ENCODE results near the gene PIN1. TPM values are rescaled to one million over a fixed set of nuclear protein-coding genes. Genes with fewer than 3 reads are reported as not detected.

PIN1 gene
- total RNA-seq, 1 experiment from 2014 or later: 107 TPM

DNA sequence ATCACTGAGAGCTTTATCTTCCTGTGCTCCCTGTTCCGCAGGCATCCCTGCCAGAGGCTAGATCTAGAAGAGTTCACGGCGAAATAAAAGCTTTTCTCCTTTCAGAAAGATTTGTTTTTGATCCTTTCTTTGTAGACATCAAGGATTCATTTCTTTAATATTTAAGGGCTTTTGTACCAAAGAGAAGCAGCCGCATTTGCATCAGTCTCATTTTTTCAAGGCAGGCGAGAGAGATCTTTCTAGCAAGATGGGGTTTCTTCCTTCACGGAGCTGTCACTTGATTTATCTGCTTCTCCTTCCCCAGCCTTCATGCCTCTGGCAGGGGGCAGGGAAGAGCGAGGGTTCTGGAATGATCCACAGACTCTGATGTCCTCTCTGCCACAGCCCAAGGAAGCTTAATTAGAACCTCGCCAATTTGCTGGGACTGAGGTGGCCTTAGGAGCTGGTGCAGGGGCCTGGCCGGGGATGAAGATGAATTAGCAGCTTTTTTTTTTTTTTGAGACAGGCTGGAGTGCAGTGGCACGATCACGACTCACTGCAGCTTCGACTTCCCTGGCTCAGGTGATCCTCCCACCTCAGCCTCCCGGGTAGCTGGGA is 40.0 kb downstream of the PIN1 start:
- Mint-ChIP-seq H3K27ac (peak overlapping the region; percentile 68; the same call in 1 of the 2 replicates), H3K4me3 (no peak overlapping the region), H3K4me1 (0 out of 2 replicates have a peak, but pooled peaks cover 2% of the 10 kb centered on the region), H3K9me3 (no peaks in the 10 kb centered on the region), H3K36me3 (peaks cover 2% of the 10 kb centered on the region; the same call in 1 of the 2 replicates), H3K27me3 (ENCODE audit: low read depth) (no peaks in the 10 kb centered on the region)
- DNase-seq (ENCODE audit: low spot score): no peak
- ChIA-PET POLR2A (interaction anchor here (0.6 kb wide), 1 partner anchor 11 kb away, joined by 4 read pairs; no protein-coding TSS in a partner anchor), CTCF (interaction anchor here (0.9 to 3.3 kb wide), 4 partner anchors 10 to 198 kb away, joined by 3 to 19 read pairs (median 5); no protein-coding TSS in a partner anchor)
- TF ChIP-seq KAT7 (CRISPR knock-in tag; IDR thresholded peaks at IDR 0.05; ENCODE audit: borderline replicate concordance) (no peak), MLX (CRISPR knock-in tag; IDR thresholded peaks at IDR 0.05) (no peak), ZNF232 (CRISPR knock-in tag; IDR thresholded peaks at IDR 0.05) (no peak), FOXP1 (CRISPR knock-in tag; IDR thresholded peaks at IDR 0.05; ENCODE audit: borderline replicate concordance) (no peak), USF1 (CRISPR knock-in tag; IDR thresholded peaks at IDR 0.05) (no peak), RORB (CRISPR knock-in tag; IDR thresholded peaks at IDR 0.05) (no peak), AFF4 (CRISPR knock-in tag; IDR thresholded peaks at IDR 0.05; ENCODE audit: borderline replicate concordance) (no peak), CBFB (CRISPR knock-in tag; IDR thresholded peaks at IDR 0.05; ENCODE audit: low read depth) (no peak), MXD4 (CRISPR knock-in tag; IDR thresholded peaks at IDR 0.05; ENCODE audit: borderline replicate concordance) (no peak), TP53 (CRISPR knock-in tag; IDR thresholded peaks at IDR 0.05) (no peak), IRF2 (CRISPR knock-in tag; IDR thresholded peaks at IDR 0.05; ENCODE audit: borderline replicate concordance, low read depth) (no peak), ZSCAN18 (CRISPR knock-in tag; IDR thresholded peaks at IDR 0.05) (no peak), CREB1 (CRISPR knock-in tag; IDR thresholded peaks at IDR 0.05) (no peak), ZNF416 (CRISPR knock-in tag; IDR thresholded peaks at IDR 0.05) (no peak), NFATC4 (CRISPR knock-in tag; IDR thresholded peaks at IDR 0.05) (no peak), EMX1 (CRISPR knock-in tag; IDR thresholded peaks at IDR 0.05) (no peak)
- TF ChIP-seq, protein P1, sequence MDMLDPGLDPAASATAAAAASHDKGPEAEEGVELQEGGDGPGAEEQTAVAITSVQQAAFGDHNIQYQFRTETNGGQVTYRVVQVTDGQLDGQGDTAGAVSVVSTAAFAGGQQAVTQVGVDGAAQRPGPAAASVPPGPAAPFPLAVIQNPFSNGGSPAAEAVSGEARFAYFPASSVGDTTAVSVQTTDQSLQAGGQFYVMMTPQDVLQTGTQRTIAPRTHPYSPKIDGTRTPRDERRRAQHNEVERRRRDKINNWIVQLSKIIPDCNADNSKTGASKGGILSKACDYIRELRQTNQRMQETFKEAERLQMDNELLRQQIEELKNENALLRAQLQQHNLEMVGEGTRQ (CRISPR knock-in tag; IDR thresholded peaks at IDR 0.05): no peak
- TF ChIP-seq, protein P2, sequence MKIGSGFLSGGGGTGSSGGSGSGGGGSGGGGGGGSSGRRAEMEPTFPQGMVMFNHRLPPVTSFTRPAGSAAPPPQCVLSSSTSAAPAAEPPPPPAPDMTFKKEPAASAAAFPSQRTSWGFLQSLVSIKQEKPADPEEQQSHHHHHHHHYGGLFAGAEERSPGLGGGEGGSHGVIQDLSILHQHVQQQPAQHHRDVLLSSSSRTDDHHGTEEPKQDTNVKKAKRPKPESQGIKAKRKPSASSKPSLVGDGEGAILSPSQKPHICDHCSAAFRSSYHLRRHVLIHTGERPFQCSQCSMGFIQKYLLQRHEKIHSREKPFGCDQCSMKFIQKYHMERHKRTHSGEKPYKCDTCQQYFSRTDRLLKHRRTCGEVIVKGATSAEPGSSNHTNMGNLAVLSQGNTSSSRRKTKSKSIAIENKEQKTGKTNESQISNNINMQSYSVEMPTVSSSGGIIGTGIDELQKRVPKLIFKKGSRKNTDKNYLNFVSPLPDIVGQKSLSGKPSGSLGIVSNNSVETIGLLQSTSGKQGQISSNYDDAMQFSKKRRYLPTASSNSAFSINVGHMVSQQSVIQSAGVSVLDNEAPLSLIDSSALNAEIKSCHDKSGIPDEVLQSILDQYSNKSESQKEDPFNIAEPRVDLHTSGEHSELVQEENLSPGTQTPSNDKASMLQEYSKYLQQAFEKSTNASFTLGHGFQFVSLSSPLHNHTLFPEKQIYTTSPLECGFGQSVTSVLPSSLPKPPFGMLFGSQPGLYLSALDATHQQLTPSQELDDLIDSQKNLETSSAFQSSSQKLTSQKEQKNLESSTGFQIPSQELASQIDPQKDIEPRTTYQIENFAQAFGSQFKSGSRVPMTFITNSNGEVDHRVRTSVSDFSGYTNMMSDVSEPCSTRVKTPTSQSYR (CRISPR knock-in tag; IDR thresholded peaks at IDR 0.05): no peak
- TF ChIP-seq, protein P3, sequence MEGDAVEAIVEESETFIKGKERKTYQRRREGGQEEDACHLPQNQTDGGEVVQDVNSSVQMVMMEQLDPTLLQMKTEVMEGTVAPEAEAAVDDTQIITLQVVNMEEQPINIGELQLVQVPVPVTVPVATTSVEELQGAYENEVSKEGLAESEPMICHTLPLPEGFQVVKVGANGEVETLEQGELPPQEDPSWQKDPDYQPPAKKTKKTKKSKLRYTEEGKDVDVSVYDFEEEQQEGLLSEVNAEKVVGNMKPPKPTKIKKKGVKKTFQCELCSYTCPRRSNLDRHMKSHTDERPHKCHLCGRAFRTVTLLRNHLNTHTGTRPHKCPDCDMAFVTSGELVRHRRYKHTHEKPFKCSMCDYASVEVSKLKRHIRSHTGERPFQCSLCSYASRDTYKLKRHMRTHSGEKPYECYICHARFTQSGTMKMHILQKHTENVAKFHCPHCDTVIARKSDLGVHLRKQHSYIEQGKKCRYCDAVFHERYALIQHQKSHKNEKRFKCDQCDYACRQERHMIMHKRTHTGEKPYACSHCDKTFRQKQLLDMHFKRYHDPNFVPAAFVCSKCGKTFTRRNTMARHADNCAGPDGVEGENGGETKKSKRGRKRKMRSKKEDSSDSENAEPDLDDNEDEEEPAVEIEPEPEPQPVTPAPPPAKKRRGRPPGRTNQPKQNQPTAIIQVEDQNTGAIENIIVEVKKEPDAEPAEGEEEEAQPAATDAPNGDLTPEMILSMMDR (IDR thresholded peaks at IDR 0.05): no peak
- TF ChIP-seq, protein P4, sequence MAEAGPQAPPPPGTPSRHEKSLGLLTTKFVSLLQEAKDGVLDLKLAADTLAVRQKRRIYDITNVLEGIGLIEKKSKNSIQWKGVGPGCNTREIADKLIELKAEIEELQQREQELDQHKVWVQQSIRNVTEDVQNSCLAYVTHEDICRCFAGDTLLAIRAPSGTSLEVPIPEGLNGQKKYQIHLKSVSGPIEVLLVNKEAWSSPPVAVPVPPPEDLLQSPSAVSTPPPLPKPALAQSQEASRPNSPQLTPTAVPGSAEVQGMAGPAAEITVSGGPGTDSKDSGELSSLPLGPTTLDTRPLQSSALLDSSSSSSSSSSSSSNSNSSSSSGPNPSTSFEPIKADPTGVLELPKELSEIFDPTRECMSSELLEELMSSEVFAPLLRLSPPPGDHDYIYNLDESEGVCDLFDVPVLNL (CRISPR knock-in tag; IDR thresholded peaks at IDR 0.05; ENCODE audit: borderline replicate concordance, low read depth): no peak
- no peak for ATAC-seq
